GM19193 (cell line): ENCODE measurements around the gene ASIP.
A peak's percentile ranks its signal among the peaks of the same experiment; 100 is the strongest.

ENCODE experiments used
- POLR2A ChIP-seq: IDR thresholded peaks from 4 replicates; pipeline ENCODE4 v1.6.1; 2011; ENCODE audit not compliant: insufficient read depth, insufficient read length; ENCODE audit errors: extremely low read depth

The ASIP gene

GRCh38 chr20:34302312-34302722 is 61.1 kb downstream of the ASIP start:
- no peak for TF ChIP-seq POLR2A

- TF ChIP-seq POLR2A: peak; percentile 81
Measured at GRCh38 chr20:34302723-34303533, 61.7 kb downstream of the ASIP start, which contains the start of gene AHCY. AHCY (minus strand) TSS chr20:34303355; CDS start chr20:34303270, 85 bp downstream.

- no peak for TF ChIP-seq POLR2A
Measured at GRCh38 chr20:34305333-34306230, 64.4 kb downstream of the ASIP start.

GRCh38 chr20:34309691-34310090 is 68.5 kb downstream of the ASIP start:
- no peak for TF ChIP-seq POLR2A

- TF ChIP-seq POLR2A: no peak
Measured at GRCh38 chr20:34310481-34311117, 69.4 kb downstream of the ASIP start.

GRCh38 chr20:34311118-34312023 is 70.1 kb downstream of the ASIP start:
- no peak for TF ChIP-seq POLR2A

GRCh38 chr20:34312024-34312460 is 70.8 kb downstream of the ASIP start:
- no peak for TF ChIP-seq POLR2A

GRCh38 chr20:34312544-34313217 is 71.5 kb downstream of the ASIP start:
- no peak for TF ChIP-seq POLR2A

- TF ChIP-seq POLR2A: no peak
Measured at GRCh38 chr20:34315236-34315635, 74.0 kb downstream of the ASIP start.

- no peak for TF ChIP-seq POLR2A
Measured at GRCh38 chr20:34316196-34316814, 75.1 kb downstream of the ASIP start.
